GF-D8 (cell line): Measurements from ENCODE around the gene CCKAR.

Experiments used
- DNase-seq: peaks from one replicate; lab custom pipeline; 2025; lab: John Stamatoyannopoulos, UW

The CCKAR gene

GRCh38 chr4:26490960-26491284, 638 bp upstream of the CCKAR start:
- DNase-seq: no peak

GRCh38 chr4:26489101-26489985, 941 bp downstream of the CCKAR start:
- DNase-seq: no peak

- no peak for DNase-seq
Observed at GRCh38 chr4:26485684-26486083, 4.6 kb downstream of the CCKAR start.

GRCh38 chr4:26484516-26484915, 5.8 kb downstream of the CCKAR start:
- DNase-seq: no peak

GRCh38 chr4:26484032-26484515, 6.2 kb downstream of the CCKAR start:
- no peak for DNase-seq

- DNase-seq: no peak
Observed at GRCh38 chr4:26482508-26483462, 7.5 kb downstream of the CCKAR start.

- no peak for DNase-seq
Observed at GRCh38 chr4:26478330-26478729, 12.0 kb downstream of the CCKAR start.

- DNase-seq: no peak
Observed at GRCh38 chr4:26476545-26476944, 13.7 kb downstream of the CCKAR start.

GRCh38 chr4:26475716-26476115, 14.6 kb downstream of the CCKAR start:
- DNase-seq: no peak

GRCh38 chr4:26474551-26474950, 15.7 kb downstream of the CCKAR start:
- no peak for DNase-seq

- DNase-seq: no peak
Observed at GRCh38 chr4:26473893-26474292, 16.4 kb downstream of the CCKAR start.

- no peak for DNase-seq
Observed at GRCh38 chr4:26471890-26472289, 18.4 kb downstream of the CCKAR start.

- no peak for DNase-seq
Observed at GRCh38 chr4:26468977-26469376, 21.3 kb downstream of the CCKAR start.

GRCh38 chr4:26468283-26468949, 21.9 kb downstream of the CCKAR start:
- DNase-seq: no peak

GRCh38 chr4:26467724-26468123, 22.6 kb downstream of the CCKAR start:
- DNase-seq: no peak

GRCh38 chr4:26466578-26467270, 23.6 kb downstream of the CCKAR start:
- DNase-seq: no peak

GRCh38 chr4:26464420-26465095, 25.7 kb downstream of the CCKAR start:
- no peak for DNase-seq

- no peak for DNase-seq
Observed at GRCh38 chr4:26463386-26463785, 26.9 kb downstream of the CCKAR start.

GRCh38 chr4:26462874-26463273, 27.4 kb downstream of the CCKAR start:
- DNase-seq: no peak

- no peak for DNase-seq
Observed at GRCh38 chr4:26459756-26460530, 30.3 kb downstream of the CCKAR start.
